GM23338 (cell line): ENCODE data around the gene NFIC. TPM values are rescaled to one million over a fixed set of nuclear protein-coding genes. Genes with fewer than 3 reads are reported as not detected.
A peak's percentile ranks its signal among the peaks of the same experiment; 100 is the strongest.

Source experiments
- ATAC-seq: fragments of 200-7000 bp; cut with Tn5 transposase; 3 replicates; pipeline ENCODE4 v1.9.1; 2020
- DNase-seq: peaks from one replicate; pipeline ENCODE4 v3.0.0-alpha.2; 2015; ENCODE audit warnings: low spot score
- H2AFZ ChIP-seq: fragments of 200-600 bp; sonication (generic); 2 replicates; pipeline ENCODE4 v1.8.0; 2016; ENCODE audit warnings: antibody characterized with exemption, mild to moderate bottlenecking, moderate library complexity
- H3F3A ChIP-seq: fragments of 200-600 bp; sonication (generic); replicated peaks from 2 replicates; pipeline ENCODE4 v1.8.0; 2017; ENCODE audit warnings: antibody characterized with exemption, mixed run types, low read depth
- H3K27ac ChIP-seq: fragments of 200-600 bp; sonication (generic); 2 replicates; pipeline ENCODE4 v1.6.1; 2016; ENCODE audit warnings: low read depth
- H3K27me3 ChIP-seq: fragments of 200-600 bp; sonication (generic); 2 replicates; pipeline ENCODE4 v1.8.0; 2016; ENCODE audit warnings: mild to moderate bottlenecking, mixed run types, moderate library complexity; ENCODE audit not compliant: insufficient read depth
- H3K36me3 ChIP-seq: fragments of 200-600 bp; sonication (generic); 2 replicates; pipeline ENCODE4 v1.8.0; 2016; ENCODE audit warnings: mild to moderate bottlenecking; ENCODE audit not compliant: insufficient read depth
- H3K4me1 ChIP-seq: fragments of 200-600 bp; sonication (generic); 2 replicates; pipeline ENCODE4 v1.8.0; 2016; ENCODE audit warnings: mild to moderate bottlenecking, moderate library complexity; ENCODE audit not compliant: insufficient read depth
- H3K4me2 ChIP-seq: fragments of 200-600 bp; sonication (generic); 2 replicates; pipeline ENCODE4 v1.7.1; 2017; ENCODE audit warnings: mixed run types
- H3K4me3 ChIP-seq: fragments of 200-600 bp; sonication (generic); 2 replicates; pipeline ENCODE4 v1.6.1; 2016; ENCODE audit warnings: mixed run types
- H3K79me2 ChIP-seq: fragments of 200-600 bp; sonication (generic); replicated peaks from 2 replicates; pipeline ENCODE4 v1.8.0; 2017; ENCODE audit warnings: mild to moderate bottlenecking; ENCODE audit not compliant: insufficient read depth
- H3K9me2 ChIP-seq: fragments of 200-600 bp; sonication (generic); 2 replicates; pipeline ENCODE4 v1.8.0; 2017; ENCODE audit not compliant: insufficient read depth
- H4K20me1 ChIP-seq: fragments of 200-600 bp; sonication (generic); replicated peaks from 2 replicates; pipeline ENCODE4 v1.8.0; 2017; ENCODE audit warnings: mild to moderate bottlenecking; ENCODE audit not compliant: insufficient read depth
- H3K27ac Mint-ChIP-seq: 2 replicates; pipeline ENCODE4 v1.8.0; 2020; ENCODE audit warnings: inconsistent platforms, mild to moderate bottlenecking, moderate library complexity, mixed read lengths
- H3K27me3 Mint-ChIP-seq: 3 replicates; pipeline ENCODE4 v1.8.0; 2022; ENCODE audit warnings: low read depth, mild to moderate bottlenecking, moderate library complexity, mixed read lengths, inconsistent platforms; ENCODE audit not compliant: insufficient read depth, poor library complexity
- H3K36me3 Mint-ChIP-seq: 3 replicates; pipeline ENCODE4 v1.8.0; 2021; ENCODE audit warnings: low read depth, mild to moderate bottlenecking, inconsistent platforms, moderate library complexity, mixed read lengths
- H3K4me1 Mint-ChIP-seq: 3 replicates; pipeline ENCODE4 v1.8.0; 2020; ENCODE audit warnings: mild to moderate bottlenecking, inconsistent platforms, mixed read lengths
- H3K4me3 Mint-ChIP-seq: 3 replicates; pipeline ENCODE4 v1.8.0; 2021; ENCODE audit warnings: moderate library complexity, mild to moderate bottlenecking, inconsistent platforms, mixed read lengths
- H3K9me3 Mint-ChIP-seq: 3 replicates; pipeline ENCODE4 v1.8.0; 2020; ENCODE audit warnings: moderate library complexity, mild to moderate bottlenecking, inconsistent platforms, mixed read lengths
- CREB1 ChIP-seq: fragments of 250-450 bp; sonication (Bioruptor Pico); IDR thresholded peaks from 2 replicates; pipeline ENCODE4 v1.5.0; 2020; ENCODE audit warnings: low read depth, mild to moderate bottlenecking, moderate library complexity
- EZH2 ChIP-seq: fragments of 200-600 bp; sonication (generic); IDR thresholded peaks from one replicate; pipeline ENCODE4 v1.8.0; 2017; ENCODE audit warnings: antibody characterized with exemption, mild to moderate bottlenecking, low read depth; ENCODE audit not compliant: unreplicated experiment
- EZH2phosphoT487 ChIP-seq: fragments of 200-600 bp; sonication (generic); IDR thresholded peaks from one replicate; pipeline ENCODE4 v1.8.1; 2018; ENCODE audit warnings: antibody characterized with exemption; ENCODE audit not compliant: unreplicated experiment
- POLR2AphosphoS5 ChIP-seq: IDR thresholded peaks from 2 replicates; pipeline ENCODE4 v1.6.1; 2016; ENCODE audit warnings: antibody characterized with exemption, low read depth
- REST ChIP-seq: IDR thresholded peaks from one replicate; pipeline ENCODE4 v1.6.1; 2018; ENCODE audit warnings: antibody characterized with exemption; ENCODE audit not compliant: unreplicated experiment
- STAT1 ChIP-seq: IDR thresholded peaks from one replicate; pipeline ENCODE4 v1.6.1; 2016; ENCODE audit warnings: antibody characterized with exemption; ENCODE audit not compliant: unreplicated experiment
- ZNF114 ChIP-seq: fragments of 250-450 bp; sonication (Bioruptor Pico); IDR thresholded peaks from 2 replicates; pipeline ENCODE4 v1.5.0; 2020; ENCODE audit warnings: mild to moderate bottlenecking, moderate library complexity
- ZNF462 ChIP-seq: fragments of 250-450 bp; sonication (Bioruptor Pico); IDR thresholded peaks from 2 replicates; pipeline ENCODE4 v1.5.0; 2020; ENCODE audit warnings: mild to moderate bottlenecking, moderate library complexity
- polyA plus RNA-seq: library from polyadenylated mRNA; unstranded; fragments of >200 nt; fragmentation: Nextera tagmentation; extraction: Ambion mirVana; gene quantifications from 2 replicates; pipeline ENCODE4 v1.2.1, GENCODE V29; 2016
- total RNA-seq: library from RNA; depleted of rRNA; stranded (reverse); fragments of >200 nt; shearing (Covaris generic); gene quantifications from 2 replicates; pipeline ENCODE4 v1.2.3, GENCODE V29; 2014

The NFIC gene
- total and polyA plus RNA-seq, 2 experiments from 2014 or later = 1.3 to 5.3 TPM

- no peak for ATAC-seq
- H3K4me3 Mint-ChIP-seq = no peak overlapping the region
- no peak overlapping the region for H2AFZ ChIP-seq
Measured at GRCh38 chr19:3477951-3478350, 111.6 kb downstream of the NFIC start.

More at GRCh38 chr19:3477951-3478350, 111.6 kb downstream of the NFIC start:
- Histone ChIP-seq H3K36me3 (no peaks in the 10 kb centered on the region), H3K79me2 (no peaks in the 10 kb centered on the region), H3K9me2 (peaks cover 7% of the 10 kb centered on the region; the same call in 1 of the 2 replicates), H3K4me1 (peaks cover 11% of the 10 kb centered on the region; the same call in 1 of the 2 replicates), H3K27me3 (no peaks in the 10 kb centered on the region), H4K20me1 (no peaks in the 10 kb centered on the region), H3K4me3 (peak overlapping the region; percentile 52; the same call in 1 of the 2 replicates), H3K27ac (no peak overlapping the region), H3F3A (0 out of 2 replicates have a peak, but pooled peaks cover 4% of the 10 kb centered on the region), H3K4me2 (peak overlapping the region; percentile 78)
- TF ChIP-seq REST (no peak), ZNF114 (CRISPR knock-in tag) (no peak), STAT1 (no peak), EZH2 (no peak), POLR2AphosphoS5 (no peak), ZNF462 (CRISPR knock-in tag) (no peak), EZH2phosphoT487 (no peak), CREB1 (no peak)
- peaks cover 22% of the 10 kb centered on the region for H3K27me3 Mint-ChIP-seq
- H3K4me1 Mint-ChIP-seq = peaks cover 9% of the 10 kb centered on the region; the same call in 2 of the 3 replicates
- DNase-seq = no peak
- no peak overlapping the region for H3K27ac Mint-ChIP-seq
- H3K9me3 Mint-ChIP-seq = no peaks in the 10 kb centered on the region; the same call in 2 of the 3 replicates
- H3K36me3 Mint-ChIP-seq = no peaks in the 10 kb centered on the region
